B cell (primary cell): ENCODE data around the gene DAG1.

Experiments used
- CTCF ChIP-seq: fragments of 200-600 bp; IDR thresholded peaks from one replicate; pipeline ENCODE4 v1.8.0; 2022; ENCODE audit warnings: antibody characterized with exemption, mild to moderate bottlenecking
- EZH2 ChIP-seq: IDR thresholded peaks from 2 replicates; pipeline ENCODE4 v1.6.1; 2012; ENCODE audit warnings: borderline replicate concordance, low read depth, mild to moderate bottlenecking, moderate library complexity, low read length; ENCODE audit not compliant: insufficient read depth, poor library complexity, severe bottlenecking

- TF ChIP-seq CTCF (no peak), EZH2 (no peak)
Observed at GRCh38 chr3:49495023-49495422, 25.0 kb downstream of the DAG1 start.
